ENCODE data around the gene SCD5. TPM values are rescaled to one million over a fixed set of nuclear protein-coding genes. Genes with fewer than 3 reads are reported as not detected.

SCD5 gene
- total and polyA plus RNA-seq, 2 of the 4 experiments (the other 2 are of a cell fraction), result 12.4 to 13.5 TPM

DNA sequence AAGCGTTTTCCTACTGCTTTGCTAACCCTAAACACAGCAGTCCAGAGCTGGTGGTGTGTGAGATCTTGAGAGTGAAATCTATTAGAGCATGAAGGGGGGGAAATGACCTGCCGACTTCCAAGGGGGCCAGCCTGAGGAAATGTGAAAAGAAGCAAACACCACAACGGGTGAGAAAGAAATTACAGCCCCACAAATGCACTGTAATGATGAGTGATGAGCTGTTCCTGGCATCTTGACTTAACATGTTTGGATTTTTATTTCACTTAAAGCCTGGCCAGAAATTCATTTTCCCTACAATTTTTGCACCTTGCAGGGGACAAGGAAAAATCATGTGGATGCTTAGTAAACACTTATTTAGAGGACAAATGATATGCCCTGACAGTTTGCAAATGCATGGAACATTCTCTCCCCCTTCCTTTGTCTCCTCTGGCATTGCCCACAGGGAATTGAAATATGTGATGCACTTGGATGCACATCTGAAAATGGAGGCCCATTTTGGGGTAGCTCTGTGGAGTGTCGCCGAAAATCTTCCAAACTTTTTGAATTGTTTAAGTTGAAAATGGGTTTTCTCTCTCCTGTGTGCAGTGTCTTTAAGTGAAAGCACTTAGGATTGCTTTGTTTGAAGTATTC, 152.5 kb downstream of the SCD5 start:
- TF ChIP-seq RAD21 (IDR thresholded peaks at IDR 0.05; ENCODE audit: low read length) (no peak), BHLHE40 (IDR thresholded peaks at IDR 0.05; ENCODE audit: low read depth, low read length) (no peak), RCOR1 (IDR thresholded peaks at IDR 0.05; ENCODE audit: insufficient replicate concordance, low read length) (no peak), MXI1 (IDR thresholded peaks at IDR 0.05; ENCODE audit: borderline replicate concordance, low read depth, low read length) (no peak), POLR2A (IDR thresholded peaks at IDR 0.05; ENCODE audit: low read depth, low read length) (no peak), FOS (IDR thresholded peaks at IDR 0.05; ENCODE audit: low read depth, low read length) (no peak), SMC3 (IDR thresholded peaks at IDR 0.05; ENCODE audit: low read depth, low read length) (no peak), CHD1 (IDR thresholded peaks at IDR 0.05; ENCODE audit: low read depth, low read length) (no peak), CEBPB (IDR thresholded peaks at IDR 0.05; ENCODE audit: low read depth, low read length) (no peak), MAFK (IDR thresholded peaks at IDR 0.05; ENCODE audit: low read depth, low read length) (no peak), RFX5 (IDR thresholded peaks at IDR 0.05; ENCODE audit: low read depth, low read length) (no peak), MAZ (IDR thresholded peaks at IDR 0.05; ENCODE audit: borderline replicate concordance, low read depth, low read length) (no peak), NFE2L2 (IDR thresholded peaks at IDR 0.05; ENCODE audit: low read depth, low read length) (no peak)
- TF ChIP-seq, protein P1, sequence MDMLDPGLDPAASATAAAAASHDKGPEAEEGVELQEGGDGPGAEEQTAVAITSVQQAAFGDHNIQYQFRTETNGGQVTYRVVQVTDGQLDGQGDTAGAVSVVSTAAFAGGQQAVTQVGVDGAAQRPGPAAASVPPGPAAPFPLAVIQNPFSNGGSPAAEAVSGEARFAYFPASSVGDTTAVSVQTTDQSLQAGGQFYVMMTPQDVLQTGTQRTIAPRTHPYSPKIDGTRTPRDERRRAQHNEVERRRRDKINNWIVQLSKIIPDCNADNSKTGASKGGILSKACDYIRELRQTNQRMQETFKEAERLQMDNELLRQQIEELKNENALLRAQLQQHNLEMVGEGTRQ (IDR thresholded peaks at IDR 0.05; ENCODE audit: low read depth, low read length), result no peak
- TF ChIP-seq, protein P2, sequence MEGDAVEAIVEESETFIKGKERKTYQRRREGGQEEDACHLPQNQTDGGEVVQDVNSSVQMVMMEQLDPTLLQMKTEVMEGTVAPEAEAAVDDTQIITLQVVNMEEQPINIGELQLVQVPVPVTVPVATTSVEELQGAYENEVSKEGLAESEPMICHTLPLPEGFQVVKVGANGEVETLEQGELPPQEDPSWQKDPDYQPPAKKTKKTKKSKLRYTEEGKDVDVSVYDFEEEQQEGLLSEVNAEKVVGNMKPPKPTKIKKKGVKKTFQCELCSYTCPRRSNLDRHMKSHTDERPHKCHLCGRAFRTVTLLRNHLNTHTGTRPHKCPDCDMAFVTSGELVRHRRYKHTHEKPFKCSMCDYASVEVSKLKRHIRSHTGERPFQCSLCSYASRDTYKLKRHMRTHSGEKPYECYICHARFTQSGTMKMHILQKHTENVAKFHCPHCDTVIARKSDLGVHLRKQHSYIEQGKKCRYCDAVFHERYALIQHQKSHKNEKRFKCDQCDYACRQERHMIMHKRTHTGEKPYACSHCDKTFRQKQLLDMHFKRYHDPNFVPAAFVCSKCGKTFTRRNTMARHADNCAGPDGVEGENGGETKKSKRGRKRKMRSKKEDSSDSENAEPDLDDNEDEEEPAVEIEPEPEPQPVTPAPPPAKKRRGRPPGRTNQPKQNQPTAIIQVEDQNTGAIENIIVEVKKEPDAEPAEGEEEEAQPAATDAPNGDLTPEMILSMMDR (conservative IDR thresholded peaks at IDR 0.05; ENCODE audit: low read depth, low read length), result no peak
- TF ChIP-seq, protein P3, sequence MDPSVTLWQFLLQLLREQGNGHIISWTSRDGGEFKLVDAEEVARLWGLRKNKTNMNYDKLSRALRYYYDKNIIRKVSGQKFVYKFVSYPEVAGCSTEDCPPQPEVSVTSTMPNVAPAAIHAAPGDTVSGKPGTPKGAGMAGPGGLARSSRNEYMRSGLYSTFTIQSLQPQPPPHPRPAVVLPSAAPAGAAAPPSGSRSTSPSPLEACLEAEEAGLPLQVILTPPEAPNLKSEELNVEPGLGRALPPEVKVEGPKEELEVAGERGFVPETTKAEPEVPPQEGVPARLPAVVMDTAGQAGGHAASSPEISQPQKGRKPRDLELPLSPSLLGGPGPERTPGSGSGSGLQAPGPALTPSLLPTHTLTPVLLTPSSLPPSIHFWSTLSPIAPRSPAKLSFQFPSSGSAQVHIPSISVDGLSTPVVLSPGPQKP (IDR thresholded peaks at IDR 0.05; ENCODE audit: borderline replicate concordance, low read depth, low read length), result no peak
- dilution Hi-C loops (cut with HindIII; ENCODE audit: low sequenced_read_pairs, unreplicated experiment), result no loop called here
- Histone ChIP-seq H3K14ac (replicated peaks; ENCODE audit: low read depth, low read length) (no peak overlapping the region), H3K4ac (ENCODE audit: low read depth, low read length) (no peak overlapping the region), H2AK9ac (replicated peaks; ENCODE audit: low read depth, low read length, poor library complexity) (no peak overlapping the region), H2BK20ac (ENCODE audit: low read depth, low read length) (no peak overlapping the region), H3K18ac (ENCODE audit: low read depth, low read length) (no peak overlapping the region), H3K27me3 (ENCODE audit: control insufficient read depth, insufficient read depth, low read length) (no peaks in the 10 kb centered on the region), H4K20me1 (ENCODE audit: insufficient read depth, low read length) (no peaks in the 10 kb centered on the region), H3K4me2 (ENCODE audit: low read depth, low read length) (no peak overlapping the region), H3K4me3 (ENCODE audit: insufficient read depth, low read depth, low read length) (no peak overlapping the region), H3K9me1 (ENCODE audit: insufficient read depth, low read length) (no peaks in the 10 kb centered on the region), H3K56ac (ENCODE audit: extremely low read depth, insufficient read depth, low read length) (no peak overlapping the region), H3K23ac (ENCODE audit: low read depth, low read length) (no peak overlapping the region), H2AK5ac (ENCODE audit: low read depth, low read length) (no peak overlapping the region), H2BK5ac (ENCODE audit: low read depth, low read length, poor library complexity, severe bottlenecking) (no peak overlapping the region), H2BK120ac (ENCODE audit: low read depth, low read length) (no peak overlapping the region), H2AFZ (replicated peaks; ENCODE audit: low read length, poor library complexity) (no peak overlapping the region), H3K27ac (ENCODE audit: insufficient read depth, low read length) (no peak overlapping the region), H3K4me1 (ENCODE audit: control insufficient read depth, insufficient read depth, low read length) (peaks cover 3% of the 10 kb centered on the region; the same call in 1 of the 2 replicates), H4K8ac (ENCODE audit: low read depth in 2 of 2, low read length in 2 of 2) (no peak overlapping the region), H4K91ac (ENCODE audit: insufficient read depth, low read depth, low read length) (no peak overlapping the region), H3K36me3 (ENCODE audit: control insufficient read depth, insufficient read depth, low read length) (0 out of 2 replicates have a peak, but pooled peaks cover 2% of the 10 kb centered on the region), H4K5ac (ENCODE audit: low read depth, low read length) (no peak overlapping the region), H3K79me1 (ENCODE audit: low read depth in 1 of 2, low read length in 2 of 2) (no peaks in the 10 kb centered on the region), H2BK15ac (ENCODE audit: low read depth, low read length) (no peak overlapping the region), H3K9me3 (ENCODE audit: control insufficient read depth, insufficient read depth, low read length) (no peaks in the 10 kb centered on the region), H3K9ac (ENCODE audit: low read depth, low read length) (no peak overlapping the region)
- no peak for ATAC-seq (ENCODE audit: low read depth)
- ChIA-PET POLR2A (ENCODE audit: unreplicated experiment) (interaction anchor here (0.5 kb wide), 1 partner anchor 20 kb away, joined by 3 read pairs; no protein-coding TSS in a partner anchor), CTCF (no interaction called here)
- intact Hi-C loops (cut with micrococcal nuclease), result no loop called here
- no peak for DNase-seq
- BruUV-seq (replicated peaks), result no TSS peak
- in situ Hi-C loops (cut with MboI; ENCODE audit: low sequenced_read_pairs), result no loop called here
- no CpG with 5 or more reads among the region's 5 CpGs for WGBS, 2 experiments (ENCODE audit: extremely low coverage in 2 of 2, insufficient read length in 1 of 2)

All from IMR-90 (cell line).